ENCODE measurements around the gene PLAC1.

The PLAC1 gene

GRCh38 chrX:134649770-134650169 lies 8.5 kb downstream of the PLAC1 start:
- in situ Hi-C loops (cut with MboI; ENCODE audit: low pct_unique_long_range_greater_than_20kb, low sequenced_read_pairs, unreplicated experiment) = no loop called here
- TF ChIP-seq CTCF (IDR thresholded peaks at IDR 0.05; ENCODE audit: extremely low read depth, insufficient read depth, missing control alignments) = no peak

GRCh38 chrX:134647477-134647877 lies 10.8 kb downstream of the PLAC1 start:
- TF ChIP-seq CTCF (IDR thresholded peaks at IDR 0.05; ENCODE audit: extremely low read depth, insufficient read depth, missing control alignments) = no peak
- no peak for DNase-seq (ENCODE audit: low spot score)
- in situ Hi-C loops (cut with MboI; ENCODE audit: low pct_unique_long_range_greater_than_20kb, low sequenced_read_pairs, unreplicated experiment) = no loop called here

More at GRCh38 chrX:134649770-134650169, 8.5 kb downstream of the PLAC1 start:
- no peak for DNase-seq (ENCODE audit: low spot score)

GRCh38 chrX:134646691-134647090 lies 11.6 kb downstream of the PLAC1 start:
- no peak for DNase-seq (ENCODE audit: low spot score)
- TF ChIP-seq CTCF (IDR thresholded peaks at IDR 0.05; ENCODE audit: extremely low read depth, insufficient read depth, missing control alignments) = no peak
- in situ Hi-C loops (cut with MboI; ENCODE audit: low pct_unique_long_range_greater_than_20kb, low sequenced_read_pairs, unreplicated experiment) = no loop called here

- no peak for DNase-seq (ENCODE audit: low spot score)
- TF ChIP-seq CTCF (IDR thresholded peaks at IDR 0.05; ENCODE audit: extremely low read depth, insufficient read depth, missing control alignments) = no peak
- in situ Hi-C loops (cut with MboI; ENCODE audit: low pct_unique_long_range_greater_than_20kb, low sequenced_read_pairs, unreplicated experiment) = no loop called here
Observed at GRCh38 chrX:134645936-134646543, 12.2 kb downstream of the PLAC1 start.

GRCh38 chrX:134642386-134642785 lies 15.9 kb downstream of the PLAC1 start:
- no peak for DNase-seq (ENCODE audit: low spot score)
- TF ChIP-seq CTCF (IDR thresholded peaks at IDR 0.05; ENCODE audit: extremely low read depth, insufficient read depth, missing control alignments) = no peak
- in situ Hi-C loops (cut with MboI; ENCODE audit: low pct_unique_long_range_greater_than_20kb, low sequenced_read_pairs, unreplicated experiment) = no loop called here

GRCh38 chrX:134641346-134641745 lies 16.9 kb downstream of the PLAC1 start:
- no peak for DNase-seq (ENCODE audit: low spot score)
- in situ Hi-C loops (cut with MboI; ENCODE audit: low pct_unique_long_range_greater_than_20kb, low sequenced_read_pairs, unreplicated experiment) = no loop called here
- TF ChIP-seq CTCF (IDR thresholded peaks at IDR 0.05; ENCODE audit: extremely low read depth, insufficient read depth, missing control alignments) = no peak

Measured in GM13977 (cell line).